Sigmoid colon (tissue), 7 donors: ENCODE data around the gene IGF2BP3. TPM values are rescaled to one million over a fixed set of nuclear protein-coding genes. Genes with fewer than 3 reads are reported as not detected.

Experiments
- DNase-seq: peaks from one replicate; pipeline ENCODE4 v3.0.0-alpha.2; 2019
- H3K27ac ChIP-seq, 4 donors: fragments of 200-600 bp; sonication (generic); one replicate each; pipeline ENCODE4 v1.5.1; 2016 to 2019; ENCODE audit warnings: mild to moderate bottlenecking in 1 of 4
- H3K27me3 ChIP-seq, 3 donors: fragments of 200-600 bp; sonication (generic); one replicate each; pipeline ENCODE4 v1.5.1; 2019; ENCODE audit warnings: mild to moderate bottlenecking in 1 of 3
- H3K36me3 ChIP-seq, 4 donors: fragments of 200-600 bp; sonication (generic); one replicate each; pipeline ENCODE4 v1.5.1; 2016 to 2019
- H3K4me1 ChIP-seq, 4 donors: fragments of 200-600 bp; sonication (generic); one replicate each; pipeline ENCODE4 v1.5.1; 2017 to 2019
- H3K4me3 ChIP-seq, 4 donors: fragments of 200-600 bp; sonication (generic); one replicate each; pipeline ENCODE4 v1.5.1; 2017 to 2019; ENCODE audit warnings: mild to moderate bottlenecking in 2 of 4, moderate library complexity in 1 of 4
- H3K9me3 ChIP-seq, 4 donors: fragments of 200-600 bp in 3 of 4; sonication (generic) in 3 of 4; one replicate each; pipeline versions ENCODE4 v1.5.1 to v1.6.1; 2013 to 2019
- CTCF ChIP-seq, 4 experiments: fragments of 450-650 bp in 3 of 4; fragments of 200-600 bp in 1 of 4; IDR thresholded peaks; one replicate each; pipeline ENCODE4 v1.5.1; 2016 to 2019; ENCODE audit warnings: antibody characterized with exemption in 4 of 4, mild to moderate bottlenecking in 3 of 4, moderate library complexity in 2 of 4
- EP300 ChIP-seq, 4 donors: sonication (generic); formaldehyde crosslinking; IDR thresholded peaks; one replicate each; pipeline ENCODE4 v1.6.1; 2017; ENCODE audit warnings: antibody characterized with exemption in 4 of 4
- POLR2A ChIP-seq, 2 donors: fragments of 450-650 bp; IDR thresholded peaks; one replicate each; pipeline ENCODE4 v1.6.1; 2016; ENCODE audit warnings: antibody characterized with exemption in 2 of 2, mild to moderate bottlenecking in 2 of 2, moderate library complexity in 2 of 2
- POLR2AphosphoS5 ChIP-seq, 4 donors: sonication (generic); formaldehyde crosslinking; IDR thresholded peaks; one replicate each; pipeline ENCODE4 v1.6.1; 2017; ENCODE audit warnings: antibody characterized with exemption in 4 of 4
- WGBS, 2 donors: extraction: QIAGEN DNeasy Blood & Tissue Kit; methylation state at CpG; one replicate each; pipeline ENCODE4 v1.1.7; 2013; 5-methylcytosine and 5-hydroxymethylcytosine counted together
- intact Hi-C: fragments of 100-400 bp; cut with DNase I; formaldehyde crosslinking; loops from one replicate; pipeline ENCODE4 v1.15.1; 2023
- polyA plus RNA-seq, 3 donors: library from polyadenylated mRNA; stranded (reverse); fragments of 200-250 nt; gene quantifications; one replicate each; pipeline ENCODE4 v1.2.3, GENCODE V29; 2013
- total RNA-seq, 4 donors: library from RNA; depleted of rRNA; stranded (reverse); fragments of >200 nt; gene quantifications; one replicate each; pipeline ENCODE4 v1.1.0, GENCODE V29; 2016
- donor health status: healthy with polysubstance abuse.
- donor health status: Bipolar disorder and iron deficiency.
- donor health status: healthy.

The IGF2BP3 gene
- total and polyA plus RNA-seq, 7 donors = under 0.01 to 1.9 (median 1.2) TPM; not detected in 2

DNA sequence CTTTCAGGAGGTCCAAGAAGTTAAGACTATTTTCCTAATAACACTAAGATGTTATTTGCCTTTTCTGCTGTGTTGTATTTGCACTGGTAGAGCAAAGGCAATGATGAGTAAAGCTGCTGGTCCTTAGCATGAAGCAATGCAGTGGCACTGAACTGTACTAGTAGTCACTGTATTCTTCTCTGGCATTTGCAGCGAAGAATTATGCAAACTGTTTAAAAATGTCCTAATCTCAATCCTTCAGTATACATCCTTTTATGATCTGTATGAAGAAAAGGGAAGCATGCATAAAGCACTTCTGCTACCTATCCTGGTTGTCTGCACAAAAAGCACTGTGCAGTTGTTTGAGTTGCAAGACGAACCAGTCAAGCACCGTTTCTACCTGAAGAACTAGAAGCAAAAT, 20.4 kb downstream of the IGF2BP3 start:
- TF ChIP-seq EP300 (IDR thresholded peaks at IDR 0.05) = no peak
- no peak for TF ChIP-seq POLR2A (IDR thresholded peaks at IDR 0.05)
- TF ChIP-seq CTCF (IDR thresholded peaks at IDR 0.05) = no peak
- Histone ChIP-seq H3K27ac (no peak overlapping the region), H3K4me1 (no peaks in the 10 kb centered on the region), H3K27me3 (peaks cover 0 to 3% (median 0%) of the 10 kb centered on the region in 3 donors), H3K9me3 (no peaks in the 10 kb centered on the region), H3K36me3 (no peaks in the 10 kb centered on the region), H3K4me3 (no peak overlapping the region)
- 68 to 76% methylated on average over 3 of the region's 3 CpGs for WGBS, 2 donors
- intact Hi-C loops = no loop called here
- DNase-seq = no peak

GRCh38 chr7:23445326-23445725, 25.0 kb downstream of the IGF2BP3 start:
- no peaks in the 10 kb centered on the region for H3K4me1 ChIP-seq
- TF ChIP-seq POLR2AphosphoS5 (IDR thresholded peaks at IDR 0.05) = no peak
- no peak for TF ChIP-seq EP300 (IDR thresholded peaks at IDR 0.05)
- no peak for TF ChIP-seq CTCF (IDR thresholded peaks at IDR 0.05)
- TF ChIP-seq POLR2A (IDR thresholded peaks at IDR 0.05) = no peak
- intact Hi-C loops = no loop called here
- no peak for DNase-seq
- H3K36me3 ChIP-seq = no peaks in the 10 kb centered on the region
- 76 to 81% methylated on average over 5 of the region's 5 CpGs for WGBS, 2 donors
- no peaks in the 10 kb centered on the region for H3K27me3 ChIP-seq
- no peak overlapping the region for H3K27ac ChIP-seq
- no peaks in the 10 kb centered on the region for H3K9me3 ChIP-seq
- no peak overlapping the region for H3K4me3 ChIP-seq

DNA sequence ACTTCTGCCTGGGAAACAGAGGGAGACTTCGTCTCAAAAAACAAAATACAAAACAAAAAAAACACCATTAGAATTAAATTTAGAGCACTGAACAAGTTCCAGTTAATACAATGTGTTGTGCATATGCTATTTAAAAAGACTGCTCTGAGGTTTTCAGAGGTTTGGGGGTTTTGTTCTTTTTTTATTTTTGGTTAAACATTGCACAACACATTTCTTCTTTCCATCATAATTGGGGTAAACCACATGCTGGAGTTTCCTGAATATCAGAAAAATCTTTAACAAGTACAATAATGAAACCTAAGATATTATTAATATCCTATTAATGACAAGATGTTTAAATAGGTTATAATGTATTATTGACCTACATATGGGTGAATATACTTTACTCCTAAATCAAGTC, 26.3 kb downstream of the IGF2BP3 start:
- no peak overlapping the region for H3K27ac ChIP-seq

GRCh38 chr7:23438171-23438570, 32.1 kb downstream of the IGF2BP3 start:
- Histone ChIP-seq H3K27ac (no peak overlapping the region), H3K9me3 (no peaks in the 10 kb centered on the region), H3K4me1 (no peaks in the 10 kb centered on the region), H3K27me3 (no peaks in the 10 kb centered on the region), H3K36me3 (no peaks in the 10 kb centered on the region), H3K4me3 (no peak overlapping the region)
- no peak for DNase-seq
- WGBS, 2 donors = 93 to 97% methylated on average over 4 of the region's 4 CpGs
- TF ChIP-seq EP300 (IDR thresholded peaks at IDR 0.05) (no peak), CTCF (IDR thresholded peaks at IDR 0.05) (no peak), POLR2AphosphoS5 (IDR thresholded peaks at IDR 0.05) (no peak), POLR2A (IDR thresholded peaks at IDR 0.05) (no peak)
- intact Hi-C loops = no loop called here

More for the DNA sequence above, 26.3 kb downstream of the IGF2BP3 start:
- Histone ChIP-seq H3K9me3 (no peaks in the 10 kb centered on the region), H3K27me3 (no peaks in the 10 kb centered on the region), H3K4me3 (no peak overlapping the region), H3K36me3 (no peaks in the 10 kb centered on the region), H3K4me1 (no peaks in the 10 kb centered on the region)
- TF ChIP-seq POLR2AphosphoS5 (IDR thresholded peaks at IDR 0.05) = no peak
- TF ChIP-seq POLR2A (IDR thresholded peaks at IDR 0.05) = no peak
- TF ChIP-seq CTCF (IDR thresholded peaks at IDR 0.05) = no peak
- TF ChIP-seq EP300 (IDR thresholded peaks at IDR 0.05) = no peak
- no peak for DNase-seq
- intact Hi-C loops = no loop called here
- WGBS, 2 donors = 61 to 85% methylated on average over 1 of the region's 1 CpG

DNA sequence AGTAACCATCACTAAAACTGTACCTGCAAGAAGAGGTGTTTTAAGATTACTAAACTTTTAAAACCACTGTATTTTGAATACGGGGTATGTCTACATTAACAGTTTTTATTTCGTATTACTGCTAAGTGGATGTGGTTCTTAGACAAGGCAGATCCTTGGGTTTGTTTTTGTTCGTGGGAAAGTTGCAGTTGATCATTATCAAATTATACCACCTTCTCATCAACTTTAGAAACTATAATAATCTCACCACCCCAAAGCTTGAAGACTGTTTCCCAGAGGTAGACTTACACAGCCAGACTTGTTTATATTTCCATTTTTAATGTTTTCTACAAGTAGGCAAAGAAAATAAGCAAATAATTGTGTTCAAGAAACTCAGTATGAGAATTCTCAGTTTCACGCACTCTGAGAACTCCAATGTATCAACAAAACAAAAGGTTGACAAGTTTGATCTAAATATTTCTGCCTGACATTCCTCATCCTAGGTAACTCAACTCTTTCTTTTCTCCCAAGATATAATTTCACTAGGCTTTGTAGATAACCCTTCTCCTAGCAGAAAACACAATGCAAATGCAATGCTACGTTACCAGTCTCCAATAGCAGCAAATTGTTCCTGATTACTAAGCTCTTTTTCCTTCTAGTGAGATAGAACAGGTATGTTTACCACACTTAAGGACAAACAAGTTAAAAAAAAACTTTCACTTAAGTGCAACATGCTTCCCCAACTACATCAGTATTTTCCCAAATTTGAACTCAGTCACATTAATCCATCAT, 36.0 kb downstream of the IGF2BP3 start:
- H3K9me3 ChIP-seq = no peaks in the 10 kb centered on the region
- TF ChIP-seq POLR2A (IDR thresholded peaks at IDR 0.05) (no peak), POLR2AphosphoS5 (IDR thresholded peaks at IDR 0.05) (no peak), EP300 (IDR thresholded peaks at IDR 0.05) (no peak), CTCF (IDR thresholded peaks at IDR 0.05) (no peak)
- H3K36me3 ChIP-seq = no peaks in the 10 kb centered on the region
- H3K27ac ChIP-seq = no peak overlapping the region
- H3K4me1 ChIP-seq = no peaks in the 10 kb centered on the region
- no peak for DNase-seq
- H3K27me3 ChIP-seq = no peaks in the 10 kb centered on the region
- WGBS, 2 donors = 87% methylated on average over 5 of the region's 5 CpGs
- intact Hi-C loops = no loop called here
- no peak overlapping the region for H3K4me3 ChIP-seq
